ENCODE measurements around the gene ZNF195.

- TF ChIP-seq POLR2AphosphoS5 (IDR thresholded peaks at IDR 0.05) (no peak), CTCF (IDR thresholded peaks at IDR 0.05) (no peak), POLR2A (IDR thresholded peaks at IDR 0.05) (no peak)
Measured at GRCh38 chr11:3339340-3339624, 39.7 kb downstream of the ZNF195 start.

All from suprapubic skin (tissue), 4 donors.